SK-N-MC (cell line): ENCODE data around the gene PRKCQ.

Experiments
- DNase-seq: peaks from one replicate; pipeline ENCODE4 v3.0.0-alpha.2; 2011; ENCODE audit warnings: low read depth, low spot score
- H3K27ac ChIP-seq: fragments of 200-600 bp; sonication (generic); 2 replicates; pipeline ENCODE4 v1.5.1; 2016; ENCODE audit warnings: mixed run types
- H3K36me3 ChIP-seq: fragments of 200-600 bp; sonication (generic); 2 replicates; pipeline ENCODE4 v1.6.1; 2017; ENCODE audit warnings: antibody characterized with exemption, low read length, mixed read lengths; ENCODE audit not compliant: insufficient read depth
- H3K4me3 ChIP-seq: fragments of 200-600 bp; sonication (generic); 2 replicates; pipeline ENCODE4 v1.5.1; 2016
- H3K9ac ChIP-seq: fragments of 200-600 bp; sonication (generic); 2 replicates; pipeline ENCODE4 v1.8.0; 2017; ENCODE audit warnings: mixed run types, mixed read lengths; ENCODE audit not compliant: insufficient read length
- H3K9me3 ChIP-seq: fragments of 200-600 bp; sonication (generic); 2 replicates; pipeline ENCODE4 v1.6.1; 2017; ENCODE audit warnings: low read depth, mild to moderate bottlenecking, antibody characterized with exemption, low read length, moderate library complexity, mixed read lengths
- EZH2 ChIP-seq: fragments of 200-600 bp; sonication (generic); IDR thresholded peaks from one replicate; pipeline ENCODE4 v1.6.1; 2017; ENCODE audit warnings: antibody characterized with exemption
- FOXP2 ChIP-seq: optimal IDR thresholded peaks from 2 replicates; pipeline ENCODE3; 2011; ENCODE audit warnings: mild to moderate bottlenecking, moderate library complexity; ENCODE audit not compliant: insufficient read depth; ENCODE audit errors: extremely low read length, control extremely low read depth
- POLR2AphosphoS5 ChIP-seq: IDR thresholded peaks from 2 replicates; pipeline ENCODE4 v1.6.1; 2012; ENCODE audit warnings: mild to moderate bottlenecking, low read depth, low read length, borderline replicate concordance

Gene PRKCQ

DNA sequence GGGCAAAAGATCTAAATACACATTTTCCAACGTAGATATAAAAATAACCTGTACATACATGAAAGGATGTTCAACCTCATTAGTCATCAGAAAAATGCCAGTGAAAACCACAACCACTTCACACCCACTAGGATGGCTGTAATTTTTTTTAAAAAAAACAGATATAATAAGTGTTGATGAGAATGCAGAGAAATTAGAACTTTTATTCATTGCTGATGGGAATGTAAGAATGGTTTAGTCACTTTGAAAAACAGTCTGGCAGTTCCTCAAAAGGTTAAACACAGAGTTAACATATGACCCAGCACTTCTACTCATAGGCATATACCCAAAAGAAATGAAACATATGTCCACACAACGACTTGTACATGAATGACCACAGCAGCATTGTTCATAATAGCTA is 32.3 kb upstream of the PRKCQ start:
- no peak for TF ChIP-seq FOXP2
- no peak for TF ChIP-seq POLR2AphosphoS5
- no peak for TF ChIP-seq EZH2

DNA sequence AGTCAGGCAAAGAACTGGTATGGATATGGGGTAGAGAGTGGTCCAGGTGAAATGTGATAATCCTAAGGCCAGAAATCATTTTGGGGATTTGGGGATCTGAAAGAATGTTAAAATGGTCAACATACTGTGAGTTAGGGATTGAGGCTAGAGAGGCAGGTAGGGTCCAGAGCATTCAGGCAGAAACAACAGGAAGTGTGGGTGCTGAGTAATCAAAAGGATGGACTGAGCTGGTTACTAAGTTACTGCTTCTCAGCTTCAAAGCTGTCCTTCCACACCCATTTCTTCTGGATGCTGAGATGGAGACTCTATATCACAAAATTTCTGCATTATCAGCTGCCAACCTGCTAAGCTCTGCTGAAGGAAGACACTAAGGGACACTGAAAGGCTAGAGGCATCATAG is 30.6 kb upstream of the PRKCQ start:
- Histone ChIP-seq H3K36me3 (no peaks in the 10 kb centered on the region), H3K27ac (no peak overlapping the region), H3K9me3 (no peaks in the 10 kb centered on the region), H3K9ac (no peak overlapping the region), H3K4me3 (no peak overlapping the region)
- TF ChIP-seq EZH2 (no peak), POLR2AphosphoS5 (no peak), FOXP2 (no peak)
- DNase-seq = no peak

More for the DNA sequence above, 32.3 kb upstream of the PRKCQ start:
- Histone ChIP-seq H3K4me3 (no peak overlapping the region), H3K9me3 (no peaks in the 10 kb centered on the region), H3K27ac (no peak overlapping the region), H3K9ac (no peak overlapping the region), H3K36me3 (no peaks in the 10 kb centered on the region)
- DNase-seq = no peak

DNA sequence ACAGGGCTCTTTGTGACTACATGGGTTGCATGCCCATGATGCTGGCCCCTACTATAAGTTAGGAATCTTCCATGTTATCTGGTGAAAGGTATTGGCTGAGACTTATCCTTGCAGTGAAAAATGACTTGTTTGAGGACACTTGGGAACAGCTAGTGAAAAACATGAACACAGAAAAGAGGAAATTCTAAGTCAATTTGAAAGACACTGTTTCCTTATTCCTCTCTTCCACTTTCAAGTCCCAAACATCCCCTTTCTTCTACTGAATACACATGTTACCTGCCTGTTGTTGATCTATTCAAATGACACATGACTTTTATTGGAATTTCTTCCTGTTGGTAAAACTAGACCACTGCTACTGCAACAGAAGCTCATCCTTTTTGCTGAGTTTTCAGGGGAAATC is 29.5 kb upstream of the PRKCQ start:
- H3K36me3 ChIP-seq = no peaks in the 10 kb centered on the region
- TF ChIP-seq FOXP2 (no peak), POLR2AphosphoS5 (no peak), EZH2 (no peak)
- H3K4me3 ChIP-seq = no peak overlapping the region
- H3K27ac ChIP-seq = no peak overlapping the region
- no peak overlapping the region for H3K9ac ChIP-seq
- no peak for DNase-seq
- no peaks in the 10 kb centered on the region for H3K9me3 ChIP-seq

DNA sequence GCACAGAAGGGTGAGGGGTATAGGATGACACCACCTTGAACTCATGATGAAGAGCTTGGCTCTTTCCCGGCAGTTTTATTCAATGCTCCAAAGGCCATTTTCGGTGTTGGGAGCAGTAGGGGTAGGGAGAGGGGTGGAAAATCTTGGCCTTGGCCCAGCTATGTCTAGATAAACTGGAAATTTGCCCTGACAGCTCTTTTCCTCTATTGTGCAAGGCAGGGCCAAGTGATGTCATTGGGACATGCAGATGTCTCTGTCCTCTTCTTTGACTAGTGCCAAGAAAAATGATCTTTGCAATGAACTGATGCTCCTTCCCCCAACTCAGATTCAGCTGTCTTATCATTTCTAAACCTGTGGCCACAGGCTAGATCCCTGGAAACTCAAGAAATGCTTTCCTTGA is 27.7 kb upstream of the PRKCQ start:
- Histone ChIP-seq H3K9ac (no peak overlapping the region), H3K36me3 (no peaks in the 10 kb centered on the region), H3K9me3 (no peaks in the 10 kb centered on the region), H3K27ac (no peak overlapping the region), H3K4me3 (no peak overlapping the region)
- DNase-seq = no peak
- no peak for TF ChIP-seq EZH2

DNA sequence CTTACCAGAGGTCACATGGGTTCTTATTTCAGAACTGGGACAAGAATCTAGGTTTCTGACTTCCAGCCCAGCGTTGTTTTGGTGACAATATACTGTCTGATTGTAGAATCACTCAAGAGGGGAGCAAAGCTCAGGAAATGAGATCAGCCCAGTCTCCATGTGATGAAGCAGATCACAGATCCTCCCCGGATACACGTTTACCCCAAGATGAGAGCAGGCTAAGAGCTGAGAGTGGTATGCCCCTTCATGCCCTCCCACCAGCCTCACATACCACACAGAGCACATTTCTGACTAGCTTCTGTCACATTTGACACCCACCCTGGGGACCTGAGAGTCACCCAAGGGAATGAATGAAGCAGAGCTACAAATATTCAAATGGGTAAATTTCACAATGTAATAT is 27.1 kb upstream of the PRKCQ start:
- TF ChIP-seq FOXP2 (no peak), EZH2 (no peak), POLR2AphosphoS5 (no peak)
- Histone ChIP-seq H3K9ac (no peak overlapping the region), H3K36me3 (no peaks in the 10 kb centered on the region), H3K4me3 (no peak overlapping the region), H3K27ac (no peak overlapping the region), H3K9me3 (no peaks in the 10 kb centered on the region)
- DNase-seq = no peak

DNA sequence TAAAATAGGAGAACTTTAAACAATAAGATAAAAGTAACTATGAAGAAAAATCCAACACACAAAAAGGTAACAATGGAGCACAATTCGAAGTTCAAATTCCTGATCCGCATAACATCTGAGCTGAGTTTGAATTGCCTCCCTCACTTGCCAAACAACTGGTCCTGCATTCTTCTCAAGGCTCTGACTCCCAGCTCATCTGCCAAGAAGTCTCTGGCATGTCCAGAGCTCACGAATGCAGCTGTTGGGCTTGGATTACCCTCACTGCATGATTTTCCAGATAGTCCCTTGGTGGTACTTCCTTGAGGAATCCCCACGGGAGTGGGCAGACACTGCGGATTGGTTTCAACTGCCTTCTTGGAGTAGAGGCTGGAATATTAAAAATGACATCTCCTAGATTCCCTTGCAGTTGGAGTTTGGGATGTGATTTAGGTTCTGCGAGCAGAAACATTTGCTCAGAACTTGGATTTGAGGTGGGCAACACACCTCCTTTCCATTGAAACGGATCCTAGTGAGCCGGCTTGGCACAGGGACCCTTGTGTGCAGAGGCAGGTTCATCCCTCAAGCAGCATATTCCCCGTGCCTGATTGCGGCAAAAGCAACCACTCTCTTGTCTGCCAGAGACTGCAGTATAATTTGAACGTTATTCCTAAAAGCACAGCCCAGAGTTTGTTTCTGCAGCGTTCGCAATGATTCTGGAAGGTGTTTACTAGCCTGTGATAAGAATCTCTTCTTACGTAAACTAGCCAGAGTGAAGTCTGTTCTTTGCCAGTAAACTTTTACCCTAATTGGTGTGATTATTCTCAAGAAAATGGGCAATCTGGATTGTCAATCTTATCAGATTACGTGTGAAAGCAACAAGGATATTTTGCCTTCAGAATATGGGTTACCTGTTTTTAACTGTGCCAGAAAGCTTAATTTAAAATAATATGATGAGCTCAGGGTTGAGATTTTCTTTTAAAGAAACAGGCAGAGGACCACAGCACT is 23.4 kb upstream of the PRKCQ start:
- Histone ChIP-seq H3K36me3 (no peaks in the 10 kb centered on the region), H3K9me3 (no peaks in the 10 kb centered on the region), H3K9ac (no peak overlapping the region), H3K4me3 (no peak overlapping the region), H3K27ac (no peak overlapping the region)
- TF ChIP-seq POLR2AphosphoS5 (no peak), EZH2 (no peak), FOXP2 (no peak)
- DNase-seq = no peak

DNA sequence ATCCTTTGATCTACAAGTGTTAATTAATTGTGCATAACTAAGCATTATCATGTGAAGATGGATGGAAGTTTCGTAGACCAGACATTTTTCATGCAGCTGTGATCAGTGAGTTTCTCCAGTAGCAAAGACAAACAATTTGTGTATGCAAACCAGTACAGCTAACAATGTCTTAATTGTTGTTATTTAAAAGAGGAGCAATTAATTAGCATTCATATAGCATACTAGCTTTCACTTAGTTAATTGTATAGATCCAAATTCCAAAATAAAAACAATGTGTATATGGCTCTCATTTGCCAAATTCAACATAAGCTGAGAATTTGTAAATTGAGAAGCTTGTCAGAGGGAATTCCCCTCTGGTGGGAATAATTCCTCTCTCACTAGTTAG is 22.6 kb upstream of the PRKCQ start:
- no peak for TF ChIP-seq EZH2
- TF ChIP-seq POLR2AphosphoS5 = no peak
- no peak for TF ChIP-seq FOXP2
- no peak for DNase-seq

DNA sequence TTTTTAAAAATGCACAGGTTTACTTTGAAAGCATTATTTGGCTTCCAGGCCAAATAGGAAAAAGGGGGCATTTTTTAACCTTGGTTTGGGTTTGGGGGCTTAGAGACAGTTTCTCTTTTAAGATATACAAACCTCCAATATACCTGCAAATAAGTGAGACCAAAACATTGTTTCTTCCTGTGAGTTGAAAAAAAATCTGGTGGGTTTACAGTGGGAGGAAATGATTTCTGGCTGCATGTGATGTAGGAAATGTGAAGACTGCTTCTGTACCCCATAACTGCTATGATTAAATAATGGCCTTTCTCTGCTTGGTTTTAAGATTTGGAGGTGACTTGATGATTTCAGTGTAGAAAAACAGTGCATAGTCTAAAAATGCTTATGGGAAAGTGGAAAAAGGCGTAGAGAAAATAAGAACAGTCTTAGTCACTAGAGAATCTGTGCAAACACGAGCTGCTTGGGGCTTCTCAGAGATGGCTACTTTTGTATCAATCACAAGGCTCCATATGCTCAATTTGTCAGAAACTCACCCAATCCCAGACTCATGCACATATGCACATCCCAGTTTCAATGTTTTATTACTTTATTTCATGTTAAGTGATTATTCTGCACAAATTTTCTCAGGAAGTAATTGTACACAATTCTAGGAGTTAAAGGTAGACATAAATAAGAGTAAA is 22.1 kb upstream of the PRKCQ start:
- no peak for TF ChIP-seq EZH2
- no peak for TF ChIP-seq FOXP2
- TF ChIP-seq POLR2AphosphoS5 = no peak
- no peaks in the 10 kb centered on the region for H3K9me3 ChIP-seq
- H3K4me3 ChIP-seq = no peak overlapping the region
- no peaks in the 10 kb centered on the region for H3K36me3 ChIP-seq
- H3K27ac ChIP-seq = no peak overlapping the region
- H3K9ac ChIP-seq = no peak overlapping the region
- DNase-seq = no peak

More for the DNA sequence above, 22.6 kb upstream of the PRKCQ start:
- no peak overlapping the region for H3K9ac ChIP-seq
- no peak overlapping the region for H3K4me3 ChIP-seq
- H3K27ac ChIP-seq = no peak overlapping the region
- H3K36me3 ChIP-seq = no peaks in the 10 kb centered on the region
- no peaks in the 10 kb centered on the region for H3K9me3 ChIP-seq
